ENCODE results near the gene GAREM2. TPM values are rescaled to one million over a fixed set of nuclear protein-coding genes. Genes with fewer than 3 reads are reported as not detected.

Gene GAREM2
- total RNA-seq: 1 to 10 TPM; 1.6 to 3.5 TPM

DNA sequence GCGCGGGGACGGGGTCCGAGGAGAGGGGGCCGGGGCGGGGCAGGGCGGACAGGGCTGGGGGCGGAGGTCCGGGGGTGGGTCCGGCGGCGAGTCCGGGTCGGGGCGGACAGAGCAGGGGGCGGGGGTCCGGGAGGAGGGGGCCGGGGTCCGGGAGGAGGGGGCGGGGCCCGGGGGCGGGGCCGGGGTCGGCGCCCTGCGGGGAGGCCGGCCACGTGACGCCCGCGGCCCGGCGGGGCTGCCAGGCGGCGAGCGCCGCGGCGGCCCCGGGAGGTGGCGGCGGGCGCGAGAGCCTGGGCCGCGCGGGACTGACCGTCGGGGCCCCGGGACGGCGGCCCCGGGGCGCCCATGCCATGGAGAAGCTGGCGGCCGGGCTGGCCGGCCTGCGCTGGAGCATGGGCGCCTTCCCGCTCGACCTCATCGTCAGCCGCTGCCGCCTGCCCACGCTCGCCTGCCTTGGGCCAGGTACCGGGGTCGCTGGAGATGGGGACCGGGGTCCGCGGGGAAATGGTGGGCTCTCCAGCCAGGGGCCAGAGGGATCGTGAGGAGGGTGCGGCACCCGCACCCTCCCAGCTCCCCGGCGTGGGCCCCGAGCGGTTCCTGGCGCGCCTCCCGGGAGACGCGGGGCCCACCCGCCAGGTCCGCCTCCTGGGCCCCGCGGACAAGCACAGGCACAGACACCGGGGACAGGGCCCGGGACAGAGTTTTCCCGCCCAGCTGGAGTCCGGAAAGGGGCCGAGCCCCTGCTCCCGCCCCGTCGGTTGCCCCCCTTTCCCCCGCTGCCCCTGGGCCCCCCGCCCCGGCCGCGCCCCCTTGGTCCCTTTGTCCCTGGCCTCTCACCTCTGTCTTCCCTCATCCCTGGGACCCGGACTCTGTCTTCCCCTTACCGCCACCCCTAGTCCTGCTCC lies at the start of gene GAREM2:
Gene GAREM2, plus strand, starts transcription at position 218 of the 905 bp plus-strand sequence. Its CDS starts 133 bp downstream, at position 351.
- H3K4me3 Mint-ChIP-seq: peak within 1 kb of the TSS; percentile 62
- H3K27me3 Mint-ChIP-seq: peaks cover 46% of the 10 kb centered on the region
- H3K4me1 Mint-ChIP-seq: peaks cover 14% of the 10 kb centered on the region
- peaks cover 3% of the 10 kb centered on the region for H3K36me3 Mint-ChIP-seq (ENCODE audit: low read depth)
- ChIA-PET CTCF (no interaction called here), POLR2A (no interaction called here)
- no peaks in the 10 kb centered on the region for H3K9me3 Mint-ChIP-seq
- no peak within 1 kb of the TSS for H3K27ac Mint-ChIP-seq
- DNase-seq: no peak

GRCh38 chr2:26123426-26123825 lies 49.5 kb upstream of the GAREM2 start:
- H3K27me3 Mint-ChIP-seq: no peaks in the 10 kb centered on the region
- no peaks in the 10 kb centered on the region for H3K9me3 Mint-ChIP-seq
- H3K36me3 Mint-ChIP-seq (ENCODE audit: low read depth): peaks cover 17% of the 10 kb centered on the region
- no peak for DNase-seq
- H3K27ac Mint-ChIP-seq: no peak overlapping the region
- no peak overlapping the region for H3K4me3 Mint-ChIP-seq
- POLR2A ChIA-PET: no interaction called here
- CTCF ChIA-PET: no interaction called here
- peaks cover 15% of the 10 kb centered on the region for H3K4me1 Mint-ChIP-seq

- no peak overlapping the region for H3K4me3 Mint-ChIP-seq
- ChIA-PET POLR2A (no interaction called here), CTCF (interaction anchor here (1.2 to 1.9 kb wide), 2 partner anchors 18 to 133 kb away, joined by 3 to 6 read pairs; no protein-coding TSS in a partner anchor)
- H3K9me3 Mint-ChIP-seq: no peaks in the 10 kb centered on the region
- peaks cover 29% of the 10 kb centered on the region for H3K36me3 Mint-ChIP-seq (ENCODE audit: low read depth)
- no peak overlapping the region for H3K27ac Mint-ChIP-seq
- no peak for DNase-seq
- no peaks in the 10 kb centered on the region for H3K27me3 Mint-ChIP-seq
- peaks cover 17% of the 10 kb centered on the region for H3K4me1 Mint-ChIP-seq
These were observed 46.8 kb upstream of the GAREM2 start for GRCh38 chr2:26126074-26126473.

- ChIA-PET POLR2A (interaction anchor here (1.6 kb wide), 1 partner anchor 92 kb away, joined by 4 read pairs; no protein-coding TSS in a partner anchor), CTCF (interaction anchor here (1.3 to 1.9 kb wide), 2 partner anchors 16 to 43 kb away, joined by 4 to 6 read pairs; no protein-coding TSS in a partner anchor)
- no peaks in the 10 kb centered on the region for H3K27me3 Mint-ChIP-seq
- no peak overlapping the region for H3K4me3 Mint-ChIP-seq
- H3K9me3 Mint-ChIP-seq: no peaks in the 10 kb centered on the region
- no peak overlapping the region for H3K27ac Mint-ChIP-seq
- H3K4me1 Mint-ChIP-seq: peaks cover 17% of the 10 kb centered on the region
- peaks cover 27% of the 10 kb centered on the region for H3K36me3 Mint-ChIP-seq (ENCODE audit: low read depth)
- no peak for DNase-seq
These were observed 44.7 kb upstream of the GAREM2 start for GRCh38 chr2:26128176-26128575.

DNA sequence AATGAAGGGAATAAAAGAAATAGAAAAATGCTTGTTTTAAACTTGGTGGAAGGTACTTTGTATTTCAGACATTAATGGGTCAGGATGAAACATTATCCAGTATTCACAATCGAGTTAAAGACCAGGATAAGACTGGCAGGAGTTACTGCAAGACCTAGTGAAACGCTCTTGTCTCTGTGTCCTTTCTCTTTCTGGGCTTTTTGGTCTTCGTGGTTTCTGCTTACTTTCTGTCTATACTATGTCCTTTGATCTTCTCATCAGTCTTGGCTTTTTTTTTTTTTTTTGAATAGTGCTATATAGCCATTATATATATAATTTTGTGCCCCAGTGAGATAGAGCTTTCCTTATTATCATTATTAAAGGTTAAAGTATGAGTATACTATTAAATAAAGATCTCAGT lies 42.1 kb upstream of the GAREM2 start:
- Mint-ChIP-seq H3K27me3 (no peaks in the 10 kb centered on the region), H3K4me1 (peaks cover 4% of the 10 kb centered on the region), H3K36me3 (ENCODE audit: low read depth) (peaks cover 38% of the 10 kb centered on the region), H3K4me3 (no peak overlapping the region), H3K27ac (no peak overlapping the region), H3K9me3 (no peaks in the 10 kb centered on the region)
- no peak for DNase-seq
- CTCF ChIA-PET: no interaction called here
- POLR2A ChIA-PET: no interaction called here

DNA sequence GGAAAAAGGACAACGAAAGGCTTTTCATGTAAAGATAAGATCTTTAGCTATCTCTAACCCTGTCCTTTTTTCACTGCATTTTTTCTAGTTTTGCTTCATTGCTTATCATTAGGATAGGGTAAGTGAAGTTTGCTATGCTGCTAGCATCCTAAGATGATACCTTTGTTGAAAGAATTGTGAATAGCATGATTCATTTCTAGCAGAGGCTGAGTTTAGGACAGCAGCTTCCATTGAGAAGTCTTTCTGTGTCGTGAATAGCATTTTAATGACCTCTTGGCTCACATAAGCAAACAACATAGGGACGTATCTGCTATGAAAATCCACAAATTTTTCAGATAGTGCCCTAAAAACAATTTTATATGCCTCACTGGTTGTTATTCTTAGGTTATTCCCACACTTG lies 36.4 kb upstream of the GAREM2 start:
- ChIA-PET POLR2A (interaction anchor here (1.1 kb wide), 1 partner anchor 48 kb away, joined by 4 read pairs; no protein-coding TSS in a partner anchor), CTCF (interaction anchor here (0.9 to 2.1 kb wide), 5 partner anchors 12 to 186 kb away, joined by 3 to 6 read pairs (median 4); no protein-coding TSS in a partner anchor)
- Mint-ChIP-seq H3K27me3 (no peaks in the 10 kb centered on the region), H3K9me3 (no peaks in the 10 kb centered on the region), H3K4me1 (no peaks in the 10 kb centered on the region), H3K27ac (no peak overlapping the region), H3K36me3 (ENCODE audit: low read depth) (peaks cover 25% of the 10 kb centered on the region), H3K4me3 (no peak overlapping the region)
- DNase-seq: no peak

DNA sequence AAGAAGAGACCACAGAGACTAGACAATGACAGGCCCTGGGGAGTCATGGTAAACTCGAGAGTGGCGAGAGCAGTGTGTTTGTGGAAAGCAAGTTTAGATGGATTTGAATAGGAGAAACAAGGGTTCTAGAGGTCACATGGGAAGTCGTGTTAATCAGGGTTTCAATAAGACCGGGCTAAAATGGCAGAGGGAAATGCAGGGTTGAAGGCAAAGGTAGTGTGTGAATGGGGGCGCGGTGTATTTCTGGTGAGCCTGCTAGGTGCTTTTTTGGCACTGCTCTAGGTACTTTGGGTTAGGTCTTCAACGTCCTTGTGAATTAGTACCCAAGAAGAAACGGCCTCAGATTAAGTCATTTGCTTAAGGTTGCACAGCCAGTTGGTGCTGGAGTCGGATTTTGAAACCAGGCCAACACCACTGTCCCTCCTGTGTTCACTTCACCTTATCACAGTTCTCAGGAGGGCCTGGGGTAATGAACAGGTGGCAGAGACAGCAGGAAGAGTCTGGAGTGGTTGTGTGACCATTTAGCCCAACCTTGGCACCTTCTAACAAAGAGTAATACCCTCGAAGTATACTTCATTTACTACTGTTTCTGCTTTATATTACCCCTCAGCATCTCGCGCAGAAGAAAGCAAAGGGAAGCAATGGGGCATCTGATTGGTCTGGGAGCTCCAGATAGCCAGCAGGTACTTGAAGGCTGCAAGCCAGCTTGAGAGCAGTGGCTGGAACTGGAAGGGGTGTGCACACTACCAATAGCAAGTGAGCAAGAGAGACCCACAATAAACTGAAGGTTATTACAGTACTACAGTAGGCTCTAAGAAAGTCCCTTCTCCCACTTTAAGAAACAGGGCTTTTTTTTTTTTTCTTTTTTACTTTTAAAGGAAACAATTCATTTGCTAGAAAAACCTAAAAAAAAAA lies 33.4 kb upstream of the GAREM2 start:
- DNase-seq: no peak
- Mint-ChIP-seq H3K27me3 (no peaks in the 10 kb centered on the region), H3K9me3 (no peaks in the 10 kb centered on the region), H3K36me3 (ENCODE audit: low read depth) (peaks cover 20% of the 10 kb centered on the region), H3K27ac (no peak overlapping the region), H3K4me3 (no peak overlapping the region), H3K4me1 (no peaks in the 10 kb centered on the region)
- CTCF ChIA-PET: interaction anchor here (0.6 to 1.0 kb wide), 2 partner anchors 147 to 148 kb away, joined by 3 read pairs; no protein-coding TSS in a partner anchor
- POLR2A ChIA-PET: interaction anchor here (0.8 kb wide), 1 partner anchor 157 kb away, joined by 5 read pairs; the partner anchor contains the start of gene KIF3C

DNA sequence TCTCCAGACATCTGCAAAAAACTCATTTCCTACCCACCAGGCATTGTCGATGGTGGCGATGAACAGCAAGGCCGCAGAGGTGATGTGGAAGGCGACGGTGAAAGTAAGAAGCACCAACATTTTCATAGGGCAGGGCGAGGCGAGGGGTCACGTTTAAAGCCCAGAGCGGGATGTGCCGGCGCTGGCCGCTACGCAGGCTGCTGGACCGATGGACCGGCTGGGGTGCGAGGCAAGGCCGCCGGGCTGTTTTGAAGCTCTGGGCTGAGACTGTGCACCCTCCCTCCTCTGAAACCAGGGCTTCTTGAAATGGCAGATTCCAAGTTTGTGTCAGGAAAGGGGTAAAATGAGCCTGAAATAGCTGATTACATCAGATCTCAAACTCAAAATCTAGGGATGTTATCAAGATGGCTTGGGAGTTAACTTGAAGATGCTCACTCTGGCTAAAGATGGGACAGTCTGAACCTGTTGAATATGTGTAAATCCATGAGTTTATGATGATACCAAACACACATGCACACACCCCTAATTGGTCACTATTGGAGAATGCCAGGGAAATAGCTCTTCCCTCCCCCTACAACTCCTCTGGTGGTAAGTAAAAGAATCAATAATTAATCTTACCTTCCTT lies 31.6 kb upstream of the GAREM2 start:
- H3K27me3 Mint-ChIP-seq: no peaks in the 10 kb centered on the region
- H3K4me1 Mint-ChIP-seq: no peaks in the 10 kb centered on the region
- no peak for DNase-seq
- CTCF ChIA-PET: interaction anchor here (0.6 to 1.5 kb wide), 3 partner anchors 147 to 190 kb away, joined by 3 to 4 read pairs (median 3); no protein-coding TSS in a partner anchor
- H3K9me3 Mint-ChIP-seq: no peaks in the 10 kb centered on the region
- POLR2A ChIA-PET: no interaction called here
- no peak overlapping the region for H3K27ac Mint-ChIP-seq
- H3K4me3 Mint-ChIP-seq: no peak overlapping the region
- H3K36me3 Mint-ChIP-seq (ENCODE audit: low read depth): peaks cover 7% of the 10 kb centered on the region

DNA sequence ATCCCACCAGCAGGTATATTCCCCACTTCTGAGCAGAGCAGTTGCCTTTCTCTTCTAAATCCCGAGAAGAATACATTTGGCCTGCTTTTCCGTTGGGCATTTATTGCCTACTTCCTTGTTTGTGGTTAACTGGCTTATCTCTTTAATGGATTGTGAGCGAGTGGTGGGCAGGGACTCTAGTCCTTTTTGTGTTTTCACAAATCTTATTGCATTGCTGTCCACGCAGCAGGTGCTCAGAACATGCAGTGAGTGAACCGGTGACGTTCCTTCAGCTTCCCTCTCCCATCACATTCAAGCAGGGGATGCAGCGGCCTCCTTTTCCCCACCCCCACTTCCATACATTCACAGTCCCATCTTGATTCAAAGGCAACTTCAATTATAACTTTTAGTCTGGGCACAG lies 28.9 kb upstream of the GAREM2 start:
- ChIA-PET POLR2A (no interaction called here), CTCF (interaction anchor here (0.9 to 4.6 kb wide), 9 partner anchors 17 to 445 kb away, joined by 3 to 26 read pairs (median 6); no protein-coding TSS in a partner anchor)
- H3K4me3 Mint-ChIP-seq: no peak overlapping the region
- H3K4me1 Mint-ChIP-seq: no peaks in the 10 kb centered on the region
- DNase-seq: no peak
- no peak overlapping the region for H3K27ac Mint-ChIP-seq
- no peaks in the 10 kb centered on the region for H3K36me3 Mint-ChIP-seq (ENCODE audit: low read depth)
- H3K27me3 Mint-ChIP-seq: peaks cover 4% of the 10 kb centered on the region
- H3K9me3 Mint-ChIP-seq: no peaks in the 10 kb centered on the region

- Mint-ChIP-seq H3K9me3 (no peaks in the 10 kb centered on the region), H3K27me3 (peaks cover 10% of the 10 kb centered on the region), H3K4me3 (no peak overlapping the region), H3K36me3 (ENCODE audit: low read depth) (no peaks in the 10 kb centered on the region), H3K27ac (no peak overlapping the region), H3K4me1 (no peaks in the 10 kb centered on the region)
- peak; percentile 74 for DNase-seq
- ChIA-PET POLR2A (interaction anchor here (0.6 kb wide), 1 partner anchor 44 kb away, joined by 3 read pairs; no protein-coding TSS in a partner anchor), CTCF (interaction anchor here (0.6 to 4.6 kb wide), 18 partner anchors 10 to 446 kb away, joined by 3 to 26 read pairs (median 6); partner anchors contain the start of gene RAB10)
These were observed 27.8 kb upstream of the GAREM2 start for GRCh38 chr2:26144953-26145680.

DNA sequence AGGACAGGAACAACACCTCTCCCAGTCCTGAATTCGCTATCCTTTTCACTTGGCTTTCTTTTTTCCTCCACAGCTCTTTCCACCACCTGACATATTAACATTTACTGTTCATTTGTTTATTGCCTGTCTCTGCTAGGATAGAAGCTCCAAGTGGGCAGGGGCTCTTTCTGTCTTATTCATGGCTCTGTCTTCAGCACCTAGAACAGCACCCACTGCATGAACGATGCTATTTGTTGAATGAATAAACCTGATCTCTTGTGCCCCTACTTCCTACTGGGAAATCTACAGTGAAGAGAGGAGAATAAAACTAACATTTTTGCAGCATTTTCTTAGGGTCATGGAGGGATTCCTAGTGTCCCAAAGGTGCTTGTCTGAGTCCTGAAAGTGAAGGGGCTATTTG lies 24.4 kb upstream of the GAREM2 start:
- Mint-ChIP-seq H3K4me1 (no peaks in the 10 kb centered on the region), H3K27ac (no peak overlapping the region), H3K9me3 (no peaks in the 10 kb centered on the region), H3K4me3 (no peak overlapping the region), H3K27me3 (peaks cover 27% of the 10 kb centered on the region), H3K36me3 (ENCODE audit: low read depth) (no peaks in the 10 kb centered on the region)
- CTCF ChIA-PET: interaction anchor here (1.2 to 3.5 kb wide), 4 partner anchors 11 to 198 kb away, joined by 3 to 20 read pairs (median 6); no protein-coding TSS in a partner anchor
- POLR2A ChIA-PET: no interaction called here
- DNase-seq: no peak

GRCh38 chr2:26150243-26150642 lies 22.6 kb upstream of the GAREM2 start:
- Mint-ChIP-seq H3K4me3 (no peak overlapping the region), H3K9me3 (no peaks in the 10 kb centered on the region), H3K27me3 (peaks cover 29% of the 10 kb centered on the region), H3K27ac (no peak overlapping the region), H3K4me1 (no peaks in the 10 kb centered on the region), H3K36me3 (ENCODE audit: low read depth) (no peaks in the 10 kb centered on the region)
- no peak for DNase-seq
- CTCF ChIA-PET: interaction anchor here (0.8 kb wide), 1 partner anchor 65 kb away, joined by 3 read pairs; no protein-coding TSS in a partner anchor
- POLR2A ChIA-PET: no interaction called here
